22Rv1 (cell line): ENCODE results near the gene PLAC9.

Experiments
- H3K27ac ChIP-seq: fragments of 450-650 bp; 2 replicates; pipeline ENCODE4 v1.5.1; 2017
- ZFX ChIP-seq: fragments of 450-650 bp; IDR thresholded peaks from 2 replicates; pipeline ENCODE4 v1.6.1; 2017; ENCODE audit warnings: antibody characterized with exemption, borderline replicate concordance
- TF ChIP-seq, protein P1 (sequence below): fragments of 450-650 bp; IDR thresholded peaks from 2 replicates; pipeline ENCODE4 v1.5.1; 2017; ENCODE audit warnings: mild to moderate bottlenecking

PLAC9 gene

GRCh38 chr10:80186364-80187012, 54.0 kb downstream of the PLAC9 start:
- H3K27ac ChIP-seq = peak overlapping the region; percentile 50
- TF ChIP-seq, protein P1, sequence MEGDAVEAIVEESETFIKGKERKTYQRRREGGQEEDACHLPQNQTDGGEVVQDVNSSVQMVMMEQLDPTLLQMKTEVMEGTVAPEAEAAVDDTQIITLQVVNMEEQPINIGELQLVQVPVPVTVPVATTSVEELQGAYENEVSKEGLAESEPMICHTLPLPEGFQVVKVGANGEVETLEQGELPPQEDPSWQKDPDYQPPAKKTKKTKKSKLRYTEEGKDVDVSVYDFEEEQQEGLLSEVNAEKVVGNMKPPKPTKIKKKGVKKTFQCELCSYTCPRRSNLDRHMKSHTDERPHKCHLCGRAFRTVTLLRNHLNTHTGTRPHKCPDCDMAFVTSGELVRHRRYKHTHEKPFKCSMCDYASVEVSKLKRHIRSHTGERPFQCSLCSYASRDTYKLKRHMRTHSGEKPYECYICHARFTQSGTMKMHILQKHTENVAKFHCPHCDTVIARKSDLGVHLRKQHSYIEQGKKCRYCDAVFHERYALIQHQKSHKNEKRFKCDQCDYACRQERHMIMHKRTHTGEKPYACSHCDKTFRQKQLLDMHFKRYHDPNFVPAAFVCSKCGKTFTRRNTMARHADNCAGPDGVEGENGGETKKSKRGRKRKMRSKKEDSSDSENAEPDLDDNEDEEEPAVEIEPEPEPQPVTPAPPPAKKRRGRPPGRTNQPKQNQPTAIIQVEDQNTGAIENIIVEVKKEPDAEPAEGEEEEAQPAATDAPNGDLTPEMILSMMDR = no peak
- no peak for TF ChIP-seq ZFX

DNA sequence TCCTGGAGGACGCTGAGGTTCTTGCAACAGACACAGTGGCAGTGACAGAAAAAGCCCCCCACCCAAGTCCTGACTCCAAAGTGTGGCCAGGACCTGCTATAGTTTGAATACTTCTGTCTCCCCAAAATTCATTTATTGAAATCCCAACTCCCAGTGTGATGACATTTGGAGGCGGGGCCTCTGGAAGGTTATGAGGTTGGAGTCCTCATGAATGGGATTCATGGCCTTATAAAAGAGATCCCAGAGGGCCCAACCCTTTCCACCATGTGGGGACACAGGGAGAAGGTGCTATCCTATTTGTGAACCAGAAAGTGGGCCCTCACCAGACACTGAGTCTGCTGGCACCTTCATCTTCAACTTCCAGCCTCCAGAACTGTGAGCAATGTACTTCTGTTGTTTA, 54.5 kb downstream of the PLAC9 start:
- H3K27ac ChIP-seq = peak overlapping the region; percentile 50

DNA sequence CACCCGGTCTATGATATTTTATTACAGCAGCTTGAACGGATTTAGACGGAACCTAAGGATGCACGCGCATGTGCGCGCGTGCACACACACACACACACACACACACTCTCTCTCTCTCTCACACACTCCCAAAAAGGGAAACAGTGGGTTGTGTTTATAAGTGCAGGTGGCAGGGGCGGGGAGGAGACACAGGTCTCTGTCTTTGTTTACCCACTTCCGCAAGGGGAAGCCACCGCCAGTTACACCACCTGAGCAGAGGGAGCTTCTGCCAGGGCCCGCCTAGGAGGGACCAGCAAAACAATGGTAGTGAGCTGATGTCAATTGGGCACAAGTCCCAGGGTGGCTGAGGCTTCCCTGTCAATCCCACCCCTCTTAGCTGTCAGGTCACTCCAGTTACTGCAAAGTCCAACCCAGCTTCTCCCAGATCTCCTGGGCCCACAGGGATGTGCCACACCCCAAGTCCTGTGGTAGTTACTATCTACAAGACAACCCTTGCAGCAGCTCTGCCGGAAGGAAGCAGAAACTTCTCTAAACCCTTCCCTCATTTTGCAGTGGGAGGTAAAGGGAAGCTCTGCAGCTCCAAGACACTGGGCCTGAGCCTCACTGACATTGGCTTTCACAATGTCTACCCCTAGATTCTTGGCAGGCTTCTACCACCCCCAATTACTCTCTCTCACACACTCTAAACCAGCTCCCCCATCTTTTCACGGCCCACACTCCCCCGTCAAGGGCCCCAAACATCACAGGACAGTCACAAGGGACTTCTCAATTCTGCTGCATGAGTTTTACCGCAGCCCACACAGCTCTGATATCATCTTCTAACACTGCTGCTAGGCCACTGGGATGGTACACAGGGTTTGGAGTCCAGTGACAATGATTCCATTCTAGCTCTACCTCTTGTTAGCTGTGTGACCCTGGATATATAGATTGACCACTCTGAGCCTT, 55.2 kb downstream of the PLAC9 start:
- TF ChIP-seq, protein P1 = no peak
- TF ChIP-seq ZFX = no peak
- peak overlapping the region; percentile 50 for H3K27ac ChIP-seq

More for the DNA sequence above, 54.5 kb downstream of the PLAC9 start:
- TF ChIP-seq, protein P1 = no peak
- TF ChIP-seq ZFX = no peak

GRCh38 chr10:80188713-80189112, 56.2 kb downstream of the PLAC9 start:
- no peak overlapping the region for H3K27ac ChIP-seq
- TF ChIP-seq, protein P1 = no peak
- no peak for TF ChIP-seq ZFX

GRCh38 chr10:80191589-80192270, 59.2 kb downstream of the PLAC9 start:
- no peak overlapping the region for H3K27ac ChIP-seq

DNA sequence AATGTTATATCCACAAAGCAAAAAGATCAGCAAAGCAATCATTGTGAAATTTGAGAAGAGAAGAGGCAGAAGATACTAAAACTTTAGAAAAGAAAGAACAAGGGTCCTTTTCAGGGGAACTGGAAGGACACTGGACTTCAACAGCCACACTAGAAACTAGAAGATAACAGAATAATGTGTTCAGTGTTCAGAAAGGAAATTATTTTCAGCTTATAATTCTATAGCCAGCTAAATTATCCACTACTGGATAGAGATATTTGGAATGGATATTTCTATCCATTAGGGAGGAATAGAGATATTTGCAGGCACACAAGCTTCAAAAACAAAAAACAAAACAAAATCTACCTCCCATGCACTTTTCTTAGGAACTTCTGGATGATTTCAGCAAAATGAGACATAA, 60.0 kb downstream of the PLAC9 start:
- TF ChIP-seq, protein P1 = no peak
- TF ChIP-seq ZFX = no peak
- no peak overlapping the region for H3K27ac ChIP-seq

More at GRCh38 chr10:80191589-80192270, 59.2 kb downstream of the PLAC9 start:
- TF ChIP-seq ZFX = no peak
- TF ChIP-seq, protein P1 = no peak
